Measurements from ENCODE around the gene KCNAB1. TPM values are rescaled to one million over a fixed set of nuclear protein-coding genes. Genes with fewer than 3 reads are reported as not detected.

KCNAB1 gene
- total and polyA plus RNA-seq, 8 donors, result 0.76 to 4.9 (median 3.2) TPM

GRCh38 chr3:156332304-156332703 is 211.9 kb downstream of the KCNAB1 start:
- FAIRE-seq, result no peak
- no peaks in the 10 kb centered on the region for H3K27me3 ChIP-seq
- no peak overlapping the region for H3K27ac ChIP-seq
- WGBS, 2 donors, result 73 to 83% methylated on average over 3 of the region's 3 CpGs
- no peak overlapping the region for H3K4me3 ChIP-seq
- ATAC-seq, result no peak
- no peaks in the 10 kb centered on the region for H3K36me3 ChIP-seq
- no peaks in the 10 kb centered on the region for H3K4me1 ChIP-seq
- no peaks in the 10 kb centered on the region for H3K9me3 ChIP-seq
- intact Hi-C loops (cut with DNase I), result no loop called here
- no peak for DNase-seq
- TF ChIP-seq, protein P1, sequence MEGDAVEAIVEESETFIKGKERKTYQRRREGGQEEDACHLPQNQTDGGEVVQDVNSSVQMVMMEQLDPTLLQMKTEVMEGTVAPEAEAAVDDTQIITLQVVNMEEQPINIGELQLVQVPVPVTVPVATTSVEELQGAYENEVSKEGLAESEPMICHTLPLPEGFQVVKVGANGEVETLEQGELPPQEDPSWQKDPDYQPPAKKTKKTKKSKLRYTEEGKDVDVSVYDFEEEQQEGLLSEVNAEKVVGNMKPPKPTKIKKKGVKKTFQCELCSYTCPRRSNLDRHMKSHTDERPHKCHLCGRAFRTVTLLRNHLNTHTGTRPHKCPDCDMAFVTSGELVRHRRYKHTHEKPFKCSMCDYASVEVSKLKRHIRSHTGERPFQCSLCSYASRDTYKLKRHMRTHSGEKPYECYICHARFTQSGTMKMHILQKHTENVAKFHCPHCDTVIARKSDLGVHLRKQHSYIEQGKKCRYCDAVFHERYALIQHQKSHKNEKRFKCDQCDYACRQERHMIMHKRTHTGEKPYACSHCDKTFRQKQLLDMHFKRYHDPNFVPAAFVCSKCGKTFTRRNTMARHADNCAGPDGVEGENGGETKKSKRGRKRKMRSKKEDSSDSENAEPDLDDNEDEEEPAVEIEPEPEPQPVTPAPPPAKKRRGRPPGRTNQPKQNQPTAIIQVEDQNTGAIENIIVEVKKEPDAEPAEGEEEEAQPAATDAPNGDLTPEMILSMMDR (IDR thresholded peaks at IDR 0.05), result no peak

DNA sequence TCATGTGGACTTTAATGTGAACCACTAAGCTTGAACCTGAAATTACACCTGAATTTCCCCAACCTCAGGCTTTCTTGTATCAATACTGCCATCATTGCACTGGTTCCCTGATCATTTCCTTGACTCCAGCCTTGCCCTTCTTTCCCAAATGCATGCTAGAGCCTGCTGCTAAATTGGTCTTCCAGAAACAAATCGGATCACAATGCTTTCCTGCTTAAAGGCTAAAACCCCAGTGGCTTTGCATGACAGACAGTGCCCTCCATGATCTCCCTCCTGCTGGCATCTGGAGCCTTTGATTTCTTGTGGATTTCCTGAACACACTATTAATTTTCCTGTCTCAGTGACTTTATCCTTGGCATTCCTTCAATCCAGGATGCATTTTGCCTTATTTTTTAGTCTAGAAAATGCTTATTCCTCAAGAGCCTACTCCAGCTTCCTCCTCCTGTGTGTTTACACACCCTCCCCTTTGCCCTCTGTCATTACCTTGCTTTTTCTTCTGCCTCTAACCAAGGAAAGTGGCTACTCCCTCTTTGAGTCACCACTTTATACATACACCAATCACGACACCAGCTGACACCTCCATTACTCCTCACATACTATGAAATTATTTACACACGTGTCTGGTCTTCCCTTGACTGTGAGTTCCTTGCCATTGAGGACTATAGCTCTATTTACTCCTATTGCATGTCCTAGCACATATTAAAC is 214.6 kb downstream of the KCNAB1 start:
- intact Hi-C loops (cut with DNase I), result no loop called here
- no peaks in the 10 kb centered on the region for H3K4me1 ChIP-seq
- no peak overlapping the region for H3K27ac ChIP-seq
- H3K4me3 ChIP-seq, result no peak overlapping the region
- FAIRE-seq (no peak), DNase-seq (no peak), ATAC-seq (peak in 2 of 4 donors; percentile 41)
- H3K9me3 ChIP-seq, result no peaks in the 10 kb centered on the region
- WGBS, 2 donors, result 45 to 48% methylated on average over 3 of the region's 3 CpGs
- no peaks in the 10 kb centered on the region for H3K36me3 ChIP-seq
- H3K27me3 ChIP-seq, result no peaks in the 10 kb centered on the region
- TF ChIP-seq, protein P1 (IDR thresholded peaks at IDR 0.05), result no peak

DNA sequence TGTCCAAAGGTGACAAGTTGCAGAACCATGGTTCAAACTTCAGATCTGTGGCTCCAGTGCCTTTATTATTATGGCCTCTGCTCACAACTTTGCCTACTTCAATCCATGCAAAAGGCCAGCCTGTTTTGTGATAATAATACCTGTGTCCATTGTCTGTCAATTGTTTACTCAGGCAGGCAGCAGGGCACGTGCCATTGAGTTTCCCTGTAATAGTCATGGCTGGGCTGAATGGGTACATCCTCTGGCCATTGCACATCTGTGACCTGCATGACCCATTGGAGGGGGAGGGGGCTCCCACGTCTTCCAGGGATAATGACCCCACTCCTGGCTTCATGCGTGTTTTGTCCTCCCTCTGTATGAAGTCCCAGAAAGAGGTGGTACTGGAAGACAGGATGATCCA is 219.1 kb downstream of the KCNAB1 start:
- intact Hi-C loops (cut with DNase I), result no loop called here
- no peak overlapping the region for H3K27ac ChIP-seq
- H3K4me1 ChIP-seq, result no peaks in the 10 kb centered on the region
- no peaks in the 10 kb centered on the region for H3K36me3 ChIP-seq
- ATAC-seq, result no peak
- TF ChIP-seq, protein P1 (IDR thresholded peaks at IDR 0.05), result no peak
- H3K27me3 ChIP-seq, result no peaks in the 10 kb centered on the region
- FAIRE-seq, result no peak
- no peak for DNase-seq
- WGBS, 2 donors, result 55 to 56% methylated on average over 3 of the region's 3 CpGs
- H3K4me3 ChIP-seq, result no peak overlapping the region
- H3K9me3 ChIP-seq, result no peaks in the 10 kb centered on the region

- TF ChIP-seq, protein P1 (IDR thresholded peaks at IDR 0.05), result no peak
- no peak for FAIRE-seq
Observed at GRCh38 chr3:156341332-156341731, 221.0 kb downstream of the KCNAB1 start.

DNA sequence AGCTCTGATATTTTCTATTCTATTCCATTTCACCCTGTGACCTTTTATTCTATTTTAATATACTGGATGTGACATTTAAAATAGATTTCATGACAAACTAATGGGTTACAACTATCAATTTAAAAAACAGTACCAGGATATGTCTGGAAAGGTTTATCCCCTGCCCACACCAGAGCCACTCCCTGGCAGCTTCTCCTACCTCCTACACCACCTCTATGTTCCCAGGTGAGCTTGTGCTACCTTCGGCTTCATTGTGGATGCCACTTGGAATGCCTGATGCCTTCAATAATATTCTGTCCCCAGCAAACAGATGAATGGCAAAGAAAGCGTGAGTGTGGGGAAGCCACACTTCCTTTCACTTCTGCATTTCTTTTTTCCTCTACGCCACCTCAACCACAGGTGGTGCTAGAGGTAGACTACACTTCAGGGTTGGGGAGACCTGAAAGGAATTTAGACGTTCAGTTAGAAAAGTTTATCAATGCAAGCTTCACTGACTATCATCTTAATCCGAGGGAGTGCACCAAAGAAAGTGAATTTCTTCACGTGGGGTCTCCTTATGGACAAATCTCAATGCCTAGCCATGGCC is 221.5 kb downstream of the KCNAB1 start:
- DNase-seq (no peak), FAIRE-seq (no peak), ATAC-seq (no peak)
- Histone ChIP-seq H3K36me3 (no peaks in the 10 kb centered on the region), H3K9me3 (no peaks in the 10 kb centered on the region), H3K27ac (no peak overlapping the region), H3K4me3 (no peak overlapping the region), H3K4me1 (no peaks in the 10 kb centered on the region), H3K27me3 (no peaks in the 10 kb centered on the region)
- TF ChIP-seq, protein P1 (IDR thresholded peaks at IDR 0.05), result no peak
- WGBS, 2 donors, result 66 to 77% methylated on average over 6 of the region's 6 CpGs
- intact Hi-C loops (cut with DNase I), result no loop called here

More at GRCh38 chr3:156341332-156341731, 221.0 kb downstream of the KCNAB1 start:
- H3K27ac ChIP-seq, result no peak overlapping the region
- H3K4me1 ChIP-seq, result no peaks in the 10 kb centered on the region
- DNase-seq (no peak), ATAC-seq (no peak)
- no peaks in the 10 kb centered on the region for H3K9me3 ChIP-seq
- no peak overlapping the region for H3K4me3 ChIP-seq
- WGBS, 2 donors, result 79 to 80% methylated on average over 2 of the region's 2 CpGs
- no peaks in the 10 kb centered on the region for H3K36me3 ChIP-seq
- H3K27me3 ChIP-seq, result no peaks in the 10 kb centered on the region
- intact Hi-C loops (cut with DNase I), result no loop called here

Measured in pancreas (tissue), 10 donors.